ENCODE data around the gene PLXNA1.

PLXNA1 gene

GRCh38 chr3:126954141-126954842 is 28.6 kb upstream of the PLXNA1 start:
- DNase-seq: no peak

GRCh38 chr3:126955004-126955790 is 27.7 kb upstream of the PLXNA1 start:
- no peak for DNase-seq

- no peak for DNase-seq
These were observed 26.6 kb upstream of the PLXNA1 start for GRCh38 chr3:126956361-126956760.

GRCh38 chr3:126956866-126957650 is 25.9 kb upstream of the PLXNA1 start:
- DNase-seq: no peak

GRCh38 chr3:126957776-126958637 is 24.9 kb upstream of the PLXNA1 start:
- DNase-seq: no peak

- DNase-seq: no peak
These were observed 24.3 kb upstream of the PLXNA1 start for GRCh38 chr3:126958638-126959085.

- no peak for DNase-seq
These were observed 23.6 kb upstream of the PLXNA1 start for GRCh38 chr3:126959136-126959920.

- DNase-seq: no peak
These were observed 22.9 kb upstream of the PLXNA1 start for GRCh38 chr3:126959921-126960603.

GRCh38 chr3:126960604-126960995 is 22.3 kb upstream of the PLXNA1 start:
- DNase-seq: no peak

- DNase-seq: no peak
These were observed 21.6 kb upstream of the PLXNA1 start for GRCh38 chr3:126961191-126961790.

- no peak for DNase-seq
These were observed 21.0 kb upstream of the PLXNA1 start for GRCh38 chr3:126961791-126962461.

GRCh38 chr3:126962756-126963155 is 20.2 kb upstream of the PLXNA1 start:
- no peak for DNase-seq

- DNase-seq: no peak
These were observed 19.4 kb upstream of the PLXNA1 start for GRCh38 chr3:126963261-126964190.

- no peak for DNase-seq
These were observed 18.7 kb upstream of the PLXNA1 start for GRCh38 chr3:126964261-126964660.

GRCh38 chr3:126964950-126965349 is 18.0 kb upstream of the PLXNA1 start:
- DNase-seq: no peak

GRCh38 chr3:126965526-126966080 is 17.3 kb upstream of the PLXNA1 start:
- DNase-seq: no peak

- no peak for DNase-seq
These were observed 15.5 kb upstream of the PLXNA1 start for GRCh38 chr3:126967386-126967785.

Measured in NCI-H187 treated with DMSO at 0.1 percent for 48 hours (cell line).